HG02763 (cell line): ENCODE data around the gene ADGRV1.
"Not testable (repeated sequence)": the region's sequence is repeated elsewhere in the genome, so short reads cannot be mapped to it uniquely, and the experiment has no call there.

Experiments
- ATAC-seq: cut with Tn5 transposase; IDR thresholded peaks from one replicate; pipeline ENCODE4 v1.9.1; 2021; ENCODE audit warnings: mild to moderate bottlenecking, moderate library complexity; ENCODE audit not compliant: unreplicated experiment

Gene ADGRV1

GRCh38 chr5:90595766-90596165, 37.2 kb downstream of the ADGRV1 start:
- ATAC-seq: not testable (repeated sequence)

- no peak for ATAC-seq
Measured at GRCh38 chr5:90598293-90598692, 39.7 kb downstream of the ADGRV1 start.

- not testable (repeated sequence) for ATAC-seq
Measured at GRCh38 chr5:90600307-90600706, 41.7 kb downstream of the ADGRV1 start.

GRCh38 chr5:90601468-90601867, 42.9 kb downstream of the ADGRV1 start:
- ATAC-seq: no peak

- peak; percentile 58 for ATAC-seq
Measured at GRCh38 chr5:90602681-90603080, 44.1 kb downstream of the ADGRV1 start.

- ATAC-seq: no peak
Measured at GRCh38 chr5:90606539-90606938, 47.9 kb downstream of the ADGRV1 start.

- peak; percentile 93 for ATAC-seq
Measured at GRCh38 chr5:90612919-90613318, 54.3 kb downstream of the ADGRV1 start.

- ATAC-seq: no peak
Measured at GRCh38 chr5:90613459-90613858, 54.9 kb downstream of the ADGRV1 start.

GRCh38 chr5:90613918-90614504, 55.4 kb downstream of the ADGRV1 start:
- no peak for ATAC-seq

GRCh38 chr5:90615355-90615754, 56.8 kb downstream of the ADGRV1 start:
- ATAC-seq: no peak

- no peak for ATAC-seq
Measured at GRCh38 chr5:90618071-90618470, 59.5 kb downstream of the ADGRV1 start.

GRCh38 chr5:90619762-90620161, 61.2 kb downstream of the ADGRV1 start:
- not testable (repeated sequence) for ATAC-seq

- ATAC-seq: no peak
Measured at GRCh38 chr5:90621848-90622247, 63.3 kb downstream of the ADGRV1 start.

- ATAC-seq: no peak
Measured at GRCh38 chr5:90626493-90626892, 67.9 kb downstream of the ADGRV1 start.

GRCh38 chr5:90628492-90628891, 69.9 kb downstream of the ADGRV1 start:
- ATAC-seq: no peak

GRCh38 chr5:90632791-90633190, 74.2 kb downstream of the ADGRV1 start:
- ATAC-seq: no peak

GRCh38 chr5:90636948-90637347, 78.4 kb downstream of the ADGRV1 start:
- ATAC-seq: no peak

- no peak for ATAC-seq
Measured at GRCh38 chr5:90637731-90638130, 79.1 kb downstream of the ADGRV1 start.

- ATAC-seq: no peak
Measured at GRCh38 chr5:90638878-90639277, 80.3 kb downstream of the ADGRV1 start.

- no peak for ATAC-seq
Measured at GRCh38 chr5:90640484-90641059, 82.0 kb downstream of the ADGRV1 start.

- ATAC-seq: no peak
Measured at GRCh38 chr5:90641528-90641927, 82.9 kb downstream of the ADGRV1 start.

GRCh38 chr5:90642706-90643229, 84.2 kb downstream of the ADGRV1 start:
- no peak for ATAC-seq

GRCh38 chr5:90644132-90644531, 85.5 kb downstream of the ADGRV1 start:
- no peak for ATAC-seq
